GM23338 (cell line): ENCODE data around the gene KCNJ4. TPM values are rescaled to one million over a fixed set of nuclear protein-coding genes. Genes with fewer than 3 reads are reported as not detected.

Experiments used
- ATAC-seq: fragments of 200-7000 bp; cut with Tn5 transposase; 3 replicates; pipeline ENCODE4 v1.9.1; 2020
- DNase-seq: peaks from one replicate; pipeline ENCODE4 v3.0.0-alpha.2; 2015; ENCODE audit warnings: low spot score
- H2AFZ ChIP-seq: fragments of 200-600 bp; sonication (generic); 2 replicates; pipeline ENCODE4 v1.8.0; 2016; ENCODE audit warnings: antibody characterized with exemption, mild to moderate bottlenecking, moderate library complexity
- H3F3A ChIP-seq: fragments of 200-600 bp; sonication (generic); replicated peaks from 2 replicates; pipeline ENCODE4 v1.8.0; 2017; ENCODE audit warnings: antibody characterized with exemption, mixed run types, low read depth
- H3K27ac ChIP-seq: fragments of 200-600 bp; sonication (generic); 2 replicates; pipeline ENCODE4 v1.6.1; 2016; ENCODE audit warnings: low read depth
- H3K27me3 ChIP-seq: fragments of 200-600 bp; sonication (generic); 2 replicates; pipeline ENCODE4 v1.8.0; 2016; ENCODE audit warnings: mild to moderate bottlenecking, mixed run types, moderate library complexity; ENCODE audit not compliant: insufficient read depth
- H3K36me3 ChIP-seq: fragments of 200-600 bp; sonication (generic); 2 replicates; pipeline ENCODE4 v1.8.0; 2016; ENCODE audit warnings: mild to moderate bottlenecking; ENCODE audit not compliant: insufficient read depth
- H3K4me1 ChIP-seq: fragments of 200-600 bp; sonication (generic); 2 replicates; pipeline ENCODE4 v1.8.0; 2016; ENCODE audit warnings: mild to moderate bottlenecking, moderate library complexity; ENCODE audit not compliant: insufficient read depth
- H3K4me2 ChIP-seq: fragments of 200-600 bp; sonication (generic); 2 replicates; pipeline ENCODE4 v1.7.1; 2017; ENCODE audit warnings: mixed run types
- H3K4me3 ChIP-seq: fragments of 200-600 bp; sonication (generic); 2 replicates; pipeline ENCODE4 v1.6.1; 2016; ENCODE audit warnings: mixed run types
- H3K79me2 ChIP-seq: fragments of 200-600 bp; sonication (generic); replicated peaks from 2 replicates; pipeline ENCODE4 v1.8.0; 2017; ENCODE audit warnings: mild to moderate bottlenecking; ENCODE audit not compliant: insufficient read depth
- H3K9me2 ChIP-seq: fragments of 200-600 bp; sonication (generic); 2 replicates; pipeline ENCODE4 v1.8.0; 2017; ENCODE audit not compliant: insufficient read depth
- H4K20me1 ChIP-seq: fragments of 200-600 bp; sonication (generic); replicated peaks from 2 replicates; pipeline ENCODE4 v1.8.0; 2017; ENCODE audit warnings: mild to moderate bottlenecking; ENCODE audit not compliant: insufficient read depth
- H3K27ac Mint-ChIP-seq: 2 replicates; pipeline ENCODE4 v1.8.0; 2020; ENCODE audit warnings: inconsistent platforms, mild to moderate bottlenecking, moderate library complexity, mixed read lengths
- H3K27me3 Mint-ChIP-seq: 3 replicates; pipeline ENCODE4 v1.8.0; 2022; ENCODE audit warnings: low read depth, mild to moderate bottlenecking, moderate library complexity, mixed read lengths, inconsistent platforms; ENCODE audit not compliant: insufficient read depth, poor library complexity
- H3K36me3 Mint-ChIP-seq: 3 replicates; pipeline ENCODE4 v1.8.0; 2021; ENCODE audit warnings: low read depth, mild to moderate bottlenecking, inconsistent platforms, moderate library complexity, mixed read lengths
- H3K4me1 Mint-ChIP-seq: 3 replicates; pipeline ENCODE4 v1.8.0; 2020; ENCODE audit warnings: mild to moderate bottlenecking, inconsistent platforms, mixed read lengths
- H3K4me3 Mint-ChIP-seq: 3 replicates; pipeline ENCODE4 v1.8.0; 2021; ENCODE audit warnings: moderate library complexity, mild to moderate bottlenecking, inconsistent platforms, mixed read lengths
- H3K9me3 Mint-ChIP-seq: 3 replicates; pipeline ENCODE4 v1.8.0; 2020; ENCODE audit warnings: moderate library complexity, mild to moderate bottlenecking, inconsistent platforms, mixed read lengths
- CREB1 ChIP-seq: fragments of 250-450 bp; sonication (Bioruptor Pico); IDR thresholded peaks from 2 replicates; pipeline ENCODE4 v1.5.0; 2020; ENCODE audit warnings: low read depth, mild to moderate bottlenecking, moderate library complexity
- ETS1 ChIP-seq: IDR thresholded peaks from 2 replicates; pipeline ENCODE4 v1.6.1; 2016; ENCODE audit warnings: antibody characterized with exemption
- EZH2 ChIP-seq: fragments of 200-600 bp; sonication (generic); IDR thresholded peaks from one replicate; pipeline ENCODE4 v1.8.0; 2017; ENCODE audit warnings: antibody characterized with exemption, mild to moderate bottlenecking, low read depth; ENCODE audit not compliant: unreplicated experiment
- EZH2phosphoT487 ChIP-seq: fragments of 200-600 bp; sonication (generic); IDR thresholded peaks from one replicate; pipeline ENCODE4 v1.8.1; 2018; ENCODE audit warnings: antibody characterized with exemption; ENCODE audit not compliant: unreplicated experiment
- NANOG ChIP-seq: IDR thresholded peaks from 2 replicates; pipeline ENCODE4 v1.6.1; 2016; ENCODE audit warnings: antibody characterized with exemption, borderline replicate concordance
- POLR2AphosphoS5 ChIP-seq: IDR thresholded peaks from 2 replicates; pipeline ENCODE4 v1.6.1; 2016; ENCODE audit warnings: antibody characterized with exemption, low read depth
- REST ChIP-seq: IDR thresholded peaks from one replicate; pipeline ENCODE4 v1.6.1; 2018; ENCODE audit warnings: antibody characterized with exemption; ENCODE audit not compliant: unreplicated experiment
- STAT1 ChIP-seq: IDR thresholded peaks from one replicate; pipeline ENCODE4 v1.6.1; 2016; ENCODE audit warnings: antibody characterized with exemption; ENCODE audit not compliant: unreplicated experiment
- ZNF114 ChIP-seq: fragments of 250-450 bp; sonication (Bioruptor Pico); IDR thresholded peaks from 2 replicates; pipeline ENCODE4 v1.5.0; 2020; ENCODE audit warnings: mild to moderate bottlenecking, moderate library complexity
- ZNF331 ChIP-seq: fragments of 250-450 bp; sonication (Bioruptor Pico); IDR thresholded peaks from 2 replicates; pipeline ENCODE4 v1.5.0; 2020; ENCODE audit warnings: low read depth, mild to moderate bottlenecking, moderate library complexity
- polyA plus RNA-seq: library from polyadenylated mRNA; unstranded; fragments of >200 nt; fragmentation: Nextera tagmentation; extraction: Ambion mirVana; gene quantifications from 2 replicates; pipeline ENCODE4 v1.2.1, GENCODE V29; 2016
- total RNA-seq: library from RNA; depleted of rRNA; stranded (reverse); fragments of >200 nt; shearing (Covaris generic); gene quantifications from 2 replicates; pipeline ENCODE4 v1.2.3, GENCODE V29; 2014

KCNJ4 gene
- total and polyA plus RNA-seq, 2 experiments from 2014 or later = 0.23 to 1.3 TPM

- no peak for ATAC-seq
- DNase-seq = no peak
- no peak overlapping the region for H2AFZ ChIP-seq
- Mint-ChIP-seq H3K36me3 (no peaks in the 10 kb centered on the region; the same call in 2 of the 3 replicates), H3K27ac (no peak overlapping the region), H3K27me3 (peaks cover 21% of the 10 kb centered on the region), H3K4me1 (peaks cover 16% of the 10 kb centered on the region), H3K9me3 (0 out of 3 replicates have a peak, but pooled peaks cover under 1% of the 10 kb centered on the region), H3K4me3 (no peak overlapping the region)
- H3K27me3 ChIP-seq = no peaks in the 10 kb centered on the region
- TF ChIP-seq ZNF331 (CRISPR knock-in tag) (no peak), REST (no peak), ZNF114 (CRISPR knock-in tag) (no peak)
- no peaks in the 10 kb centered on the region for H3K9me2 ChIP-seq
- no peak overlapping the region for H3K4me2 ChIP-seq
- peaks cover 5% of the 10 kb centered on the region; the same call in 1 of the 2 replicates for H3F3A ChIP-seq
- no peak overlapping the region for H3K4me3 ChIP-seq
- H4K20me1 ChIP-seq = no peaks in the 10 kb centered on the region
- H3K36me3 ChIP-seq = no peaks in the 10 kb centered on the region
- peaks cover 3% of the 10 kb centered on the region; the same call in 1 of the 2 replicates for H3K4me1 ChIP-seq
- H3K79me2 ChIP-seq = no peaks in the 10 kb centered on the region
- no peak overlapping the region for H3K27ac ChIP-seq
Observed at GRCh38 chr22:38417252-38418060, 37.5 kb downstream of the KCNJ4 start.

- no peak for ATAC-seq
- Mint-ChIP-seq H3K27ac (no peak overlapping the region), H3K4me1 (peaks cover 13% of the 10 kb centered on the region), H3K27me3 (peaks cover 25% of the 10 kb centered on the region), H3K36me3 (no peaks in the 10 kb centered on the region; the same call in 2 of the 3 replicates), H3K9me3 (peaks cover 4% of the 10 kb centered on the region; the same call in 2 of the 3 replicates), H3K4me3 (no peak overlapping the region)
- Histone ChIP-seq H3K79me2 (no peaks in the 10 kb centered on the region), H3K27me3 (no peaks in the 10 kb centered on the region), H3K4me3 (no peak overlapping the region), H4K20me1 (no peaks in the 10 kb centered on the region), H2AFZ (no peak overlapping the region), H3K9me2 (no peaks in the 10 kb centered on the region), H3K4me2 (no peak overlapping the region), H3K27ac (no peak overlapping the region), H3F3A (peaks cover 8% of the 10 kb centered on the region; the same call in 1 of the 2 replicates), H3K4me1 (no peaks in the 10 kb centered on the region; the same call in 1 of the 2 replicates), H3K36me3 (no peaks in the 10 kb centered on the region)
- no peak for DNase-seq
- TF ChIP-seq EZH2phosphoT487 = no peak
- TF ChIP-seq NANOG = no peak
- TF ChIP-seq STAT1 = no peak
- no peak for TF ChIP-seq CREB1 (CRISPR knock-in tag)
- TF ChIP-seq ETS1 = no peak
- no peak for TF ChIP-seq ZNF114 (CRISPR knock-in tag)
- TF ChIP-seq POLR2AphosphoS5 = no peak
- no peak for TF ChIP-seq EZH2
Observed at GRCh38 chr22:38416621-38417251, 38.3 kb downstream of the KCNJ4 start.
